SK-N-MC (cell line): ENCODE results near the gene ACP7.

Experiments used
- EZH2 ChIP-seq: fragments of 200-600 bp; sonication (generic); IDR thresholded peaks from one replicate; pipeline ENCODE4 v1.6.1; 2017; ENCODE audit warnings: antibody characterized with exemption
- FOXP2 ChIP-seq: optimal IDR thresholded peaks from 2 replicates; pipeline ENCODE3; 2011; ENCODE audit warnings: mild to moderate bottlenecking, moderate library complexity; ENCODE audit not compliant: insufficient read depth; ENCODE audit errors: extremely low read length, control extremely low read depth
- POLR2AphosphoS5 ChIP-seq: IDR thresholded peaks from 2 replicates; pipeline ENCODE4 v1.6.1; 2012; ENCODE audit warnings: mild to moderate bottlenecking, low read depth, low read length, borderline replicate concordance

DNA sequence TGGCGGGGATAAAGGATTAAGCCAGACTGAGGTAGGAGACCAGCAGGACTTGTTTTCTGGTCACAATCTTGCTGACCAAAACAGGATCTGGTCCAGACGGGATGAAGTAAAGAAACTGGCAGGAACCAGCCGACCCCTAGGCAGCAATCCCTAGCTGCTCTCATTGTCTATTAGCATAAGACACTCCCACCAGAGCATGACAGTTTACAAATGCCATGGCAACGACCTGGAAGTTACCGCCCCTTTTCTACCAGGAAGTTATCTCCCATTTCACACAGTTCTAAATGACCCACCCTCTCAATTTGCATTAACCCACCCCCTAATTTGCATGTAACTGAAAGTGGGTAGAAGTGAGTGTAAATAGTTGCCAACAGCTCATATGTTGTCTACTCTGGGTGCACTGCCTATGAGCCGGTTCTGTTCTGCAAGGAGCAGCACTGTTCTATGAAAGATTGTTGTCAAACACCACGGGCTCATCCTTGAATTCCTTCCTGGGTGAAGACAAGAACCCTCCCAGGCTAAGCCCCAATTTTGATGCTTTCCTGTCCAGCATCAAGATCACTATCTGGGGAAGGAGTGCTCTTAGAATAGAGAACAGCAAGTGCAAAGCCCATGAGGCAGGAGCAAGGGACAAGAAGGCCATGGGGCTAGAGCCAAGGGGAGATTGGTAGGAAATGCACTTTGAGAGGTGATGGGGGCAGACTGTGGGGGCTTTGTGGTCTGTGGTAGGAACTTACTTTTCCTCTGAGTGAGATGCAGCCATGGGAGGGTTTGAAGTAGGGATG, 37.9 kb upstream of the ACP7 start:
- no peak for TF ChIP-seq EZH2
- no peak for TF ChIP-seq POLR2AphosphoS5
- no peak for TF ChIP-seq FOXP2
